Naive thymus-derived CD4-positive, alpha-beta T cell (primary cell): ENCODE results near the gene HIGD2A. TPM values are rescaled to one million over a fixed set of nuclear protein-coding genes. Genes with fewer than 3 reads are reported as not detected.

Experiments
- ATAC-seq: fragments of 150-1000 bp; cut with Tn5 transposase; 2 replicates; pipeline ENCODE4 v1.10.0; 2021; ENCODE audit warnings: mild to moderate bottlenecking, moderate library complexity
- CTCF ChIA-PET: fragments of 350-600 bp; sonication (Branson Sonifier 250); formaldehyde crosslinking; loops from one replicate; lab custom pipeline; 2021; ENCODE audit warnings: antibody characterized with exemption; lab: Charles Lee
- POLR2A ChIA-PET: fragments of 350-600 bp; sonication (Branson Sonifier 250); formaldehyde crosslinking; loops from one replicate; lab custom pipeline; 2021; ENCODE audit warnings: antibody characterized with exemption, inconsistent platforms; lab: Charles Lee
- DNase-seq, 9 donors: peaks; one replicate each; pipeline versions ENCODE4 v3.0.0 to v3.0.0-alpha.2; 2020 to 2022; ENCODE audit warnings: mixed read lengths in 1 of 9
- H3K27ac ChIP-seq: one replicate; pipeline ENCODE4 v1.7.0; 2013; ENCODE audit warnings: mild to moderate bottlenecking, low read depth, low read length, moderate library complexity
- H3K27me3 ChIP-seq, 2 donors: one replicate each; pipeline ENCODE4 v1.7.0; 2013; ENCODE audit warnings: low read length in 2 of 2, mild to moderate bottlenecking in 2 of 2, moderate library complexity in 2 of 2; ENCODE audit not compliant: control insufficient read depth in 2 of 2, insufficient read depth in 2 of 2
- H3K36me3 ChIP-seq, 3 experiments: 1 replicate in 2 of 3; 2 replicates in 1 of 3; pipeline ENCODE4 v1.7.0; 2013; ENCODE audit warnings: low read length in 3 of 3, mild to moderate bottlenecking in 3 of 3, moderate library complexity in 1 of 3; ENCODE audit not compliant: insufficient read depth in 3 of 3, control insufficient read depth in 2 of 3
- H3K4me1 ChIP-seq, 2 donors: one replicate each; pipeline ENCODE4 v1.7.0; 2013; ENCODE audit warnings: low read length in 2 of 2, mild to moderate bottlenecking in 2 of 2, moderate library complexity in 1 of 2; ENCODE audit not compliant: control insufficient read depth in 2 of 2, insufficient read depth in 2 of 2
- H3K4me3 ChIP-seq: 2 replicates; pipeline ENCODE4 v1.7.0; 2013; ENCODE audit warnings: mild to moderate bottlenecking, low read length
- H3K9me3 ChIP-seq, 3 experiments: 1 replicate in 2 of 3; 2 replicates in 1 of 3; pipeline ENCODE4 v1.7.0; 2013; ENCODE audit warnings: low read length in 3 of 3; ENCODE audit not compliant: control insufficient read depth in 2 of 3
- H3K27ac Mint-ChIP-seq, 9 donors: one replicate each; pipeline ENCODE4 v1.8.0; 2020 to 2022; ENCODE audit warnings: mixed read lengths in 9 of 9, mild to moderate bottlenecking in 8 of 9, moderate library complexity in 5 of 9, inconsistent platforms in 2 of 9
- H3K27me3 Mint-ChIP-seq, 5 donors: one replicate each; pipeline ENCODE4 v1.8.0; 2021 to 2022; ENCODE audit warnings: mixed read lengths in 5 of 5, mild to moderate bottlenecking in 1 of 5
- H3K36me3 Mint-ChIP-seq, 5 donors: one replicate each; pipeline ENCODE4 v1.8.0; 2020 to 2022; ENCODE audit warnings: mixed read lengths in 5 of 5, mild to moderate bottlenecking in 3 of 5, inconsistent platforms in 1 of 5
- H3K4me1 Mint-ChIP-seq, 7 donors: one replicate each; pipeline ENCODE4 v1.8.0; 2020 to 2022; ENCODE audit warnings: mixed read lengths in 7 of 7, mild to moderate bottlenecking in 3 of 7, inconsistent platforms in 1 of 7
- H3K4me3 Mint-ChIP-seq, 10 donors: one replicate each; pipeline ENCODE4 v1.8.0; 2020 to 2022; ENCODE audit warnings: mild to moderate bottlenecking in 10 of 10, mixed read lengths in 10 of 10, moderate library complexity in 6 of 10, inconsistent platforms in 2 of 10
- H3K9me3 Mint-ChIP-seq, 11 donors: one replicate each; pipeline ENCODE4 v1.8.0; 2020 to 2022; ENCODE audit warnings: mixed read lengths in 11 of 11, mild to moderate bottlenecking in 4 of 11, inconsistent platforms in 1 of 11, moderate library complexity in 1 of 11
- intact Hi-C, 2 donors: fragments of 100-400 bp; cut with micrococcal nuclease; formaldehyde crosslinking; loops; one replicate each; pipeline ENCODE4 v1.15.1; 2023
- polyA plus RNA-seq, 2 donors: library from polyadenylated mRNA; unstranded; fragments of 300-500 nt; fragmentation: Illumina TruSeq; gene quantifications; one replicate each; pipeline ENCODE4 v1.2.3, GENCODE V29; 2021
- total RNA-seq, 6 experiments: library from RNA in 5 of 6; stranded (reverse) in 5 of 6; gene quantifications; 1 replicate in 5 of 6; 2 replicates in 1 of 6; pipeline ENCODE4 v1.2.3 and lab custom pipeline; 2021 to 2026

HIGD2A gene
- total and polyA plus RNA-seq, 7 experiments from 2014 or later = 86.8 to 282 (median 114) TPM

GRCh38 chr5:176410486-176411180 lies 22.1 kb downstream of the HIGD2A start:
- intact Hi-C loops = no loop called here
- Mint-ChIP-seq H3K27me3 (no peaks in the 10 kb centered on the region), H3K27ac (peak overlapping the region in 5 of 9 donors; percentile 3 to 68 (median 42)), H3K4me3 (no peak overlapping the region), H3K4me1 (peaks cover 19 to 47% (median 41%) of the 10 kb centered on the region in 7 donors), H3K36me3 (peaks cover 0 to 18% (median 12%) of the 10 kb centered on the region in 5 donors), H3K9me3 (no peaks in the 10 kb centered on the region)
- Histone ChIP-seq H3K27me3 (no peaks in the 10 kb centered on the region), H3K4me1 (peaks cover 15 to 19% of the 10 kb centered on the region in 2 donors), H3K36me3 (peaks cover 0 to 29% (median 0%) of the 10 kb centered on the region in 3 experiments), H3K27ac (no peak overlapping the region), H3K4me3 (no peak overlapping the region), H3K9me3 (no peaks in the 10 kb centered on the region)
- ATAC-seq (no peak), DNase-seq (no peak)
- POLR2A ChIA-PET = interaction anchor here (1.4 kb wide), 1 partner anchor 37 kb away, joined by 3 read pairs; the partner anchor contains the start of gene FAF2
- CTCF ChIA-PET = no interaction called here

- Histone ChIP-seq H3K4me1 (peaks cover 21 to 28% of the 10 kb centered on the region in 2 donors), H3K27ac (no peak overlapping the region), H3K4me3 (no peak overlapping the region), H3K36me3 (peaks cover 0 to 9% (median 0%) of the 10 kb centered on the region in 3 experiments), H3K9me3 (no peaks in the 10 kb centered on the region), H3K27me3 (no peaks in the 10 kb centered on the region)
- H3K9me3 Mint-ChIP-seq = no peaks in the 10 kb centered on the region
- ChIA-PET POLR2A (interaction anchor here (0.6 kb wide), 1 partner anchor 22 kb away, joined by 3 read pairs; no protein-coding TSS in a partner anchor), CTCF (no interaction called here)
- no peak for DNase-seq
- peak overlapping the region in 3 of 10 donors; percentile 12 to 25 (median 20) for H3K4me3 Mint-ChIP-seq
- H3K4me1 Mint-ChIP-seq = peaks cover 22 to 55% (median 51%) of the 10 kb centered on the region in 7 donors
- H3K36me3 Mint-ChIP-seq = peaks cover 0 to 14% (median 11%) of the 10 kb centered on the region in 5 donors
- H3K27ac Mint-ChIP-seq = peak overlapping the region in 5 of 9 donors; percentile 25 to 62 (median 46)
- H3K27me3 Mint-ChIP-seq = peaks cover 0 to 3% (median 0%) of the 10 kb centered on the region in 5 donors
- intact Hi-C loops = no loop called here
- no peak for ATAC-seq
Measured at GRCh38 chr5:176412517-176413254, 24.1 kb downstream of the HIGD2A start.

- peak overlapping the region in 4 of 9 donors; percentile 25 to 86 (median 54) for H3K27ac Mint-ChIP-seq
- peaks cover 21 to 28% of the 10 kb centered on the region in 2 donors for H3K4me1 ChIP-seq
- CTCF ChIA-PET = no interaction called here
- H3K27me3 Mint-ChIP-seq = peaks cover 0 to 3% (median 0%) of the 10 kb centered on the region in 5 donors
- ATAC-seq (no peak), DNase-seq (no peak)
- no peaks in the 10 kb centered on the region for H3K9me3 ChIP-seq
- H3K4me3 ChIP-seq = no peak overlapping the region
- no peaks in the 10 kb centered on the region for H3K9me3 Mint-ChIP-seq
- H3K27ac ChIP-seq = no peak overlapping the region
- H3K4me1 Mint-ChIP-seq = peaks cover 22 to 57% (median 51%) of the 10 kb centered on the region in 7 donors
- peaks cover 0 to 13% (median 8%) of the 10 kb centered on the region in 5 donors for H3K36me3 Mint-ChIP-seq
- POLR2A ChIA-PET = no interaction called here
- intact Hi-C loops = no loop called here
- peaks cover 0 to 5% (median 0%) of the 10 kb centered on the region in 3 experiments for H3K36me3 ChIP-seq
- H3K27me3 ChIP-seq = no peaks in the 10 kb centered on the region
- peak overlapping the region in 2 of 10 donors; percentile 12 to 25 for H3K4me3 Mint-ChIP-seq
Measured at GRCh38 chr5:176413255-176413565, 24.7 kb downstream of the HIGD2A start.

- Mint-ChIP-seq H3K4me3 (peak overlapping the region in 5 of 10 donors; percentile 23 to 85 (median 55)), H3K27me3 (peaks cover 0 to 3% (median 0%) of the 10 kb centered on the region in 5 donors), H3K4me1 (peaks cover 22 to 57% (median 51%) of the 10 kb centered on the region in 7 donors), H3K27ac (peak overlapping the region in 4 of 9 donors; percentile 17 to 86 (median 76)), H3K9me3 (no peaks in the 10 kb centered on the region), H3K36me3 (peaks cover 0 to 13% (median 8%) of the 10 kb centered on the region in 5 donors)
- Histone ChIP-seq H3K9me3 (no peaks in the 10 kb centered on the region), H3K4me3 (no peak overlapping the region), H3K4me1 (peaks cover 21 to 28% of the 10 kb centered on the region in 2 donors), H3K27me3 (no peaks in the 10 kb centered on the region), H3K27ac (no peak overlapping the region), H3K36me3 (peaks cover 0 to 5% (median 0%) of the 10 kb centered on the region in 3 experiments)
- intact Hi-C loops = no loop called here
- ATAC-seq (no peak), DNase-seq (no peak)
- ChIA-PET CTCF (interaction anchor here (1.0 kb wide), 1 partner anchor 183 kb away, joined by 3 read pairs; no protein-coding TSS in a partner anchor), POLR2A (no interaction called here)
Measured at GRCh38 chr5:176413709-176414191, 25.2 kb downstream of the HIGD2A start.

GRCh38 chr5:176414704-176415103 lies 26.2 kb downstream of the HIGD2A start:
- peak overlapping the region; percentile 86 for H3K27ac ChIP-seq
- Mint-ChIP-seq H3K27ac (peak overlapping the region; percentile 48 to 91 (median 87)), H3K27me3 (peaks cover 0 to 6% (median 0%) of the 10 kb centered on the region in 5 donors), H3K36me3 (peaks cover 0 to 11% (median 8%) of the 10 kb centered on the region in 5 donors), H3K9me3 (no peaks in the 10 kb centered on the region), H3K4me1 (peaks cover 22 to 57% (median 51%) of the 10 kb centered on the region in 7 donors), H3K4me3 (peak overlapping the region; percentile 74 to 89 (median 84))
- peaks cover 0 to 5% (median 0%) of the 10 kb centered on the region in 3 experiments for H3K36me3 ChIP-seq
- no peaks in the 10 kb centered on the region for H3K9me3 ChIP-seq
- no peak for ATAC-seq
- intact Hi-C loops = no loop called here
- ChIA-PET POLR2A (interaction anchor here (1.4 kb wide), 1 partner anchor 121 kb away, joined by 6 read pairs; no protein-coding TSS in a partner anchor), CTCF (interaction anchor here (1.0 kb wide), 1 partner anchor 182 kb away, joined by 3 read pairs; no protein-coding TSS in a partner anchor)
- DNase-seq = no peak
- H3K4me1 ChIP-seq = peaks cover 21 to 28% of the 10 kb centered on the region in 2 donors
- H3K4me3 ChIP-seq = peak overlapping the region; percentile 8
- no peaks in the 10 kb centered on the region for H3K27me3 ChIP-seq
